AG04450 (cell line): ENCODE data around the gene LTBR. TPM values are rescaled to one million over a fixed set of nuclear protein-coding genes. Genes with fewer than 3 reads are reported as not detected.

Experiments used
- CTCF ChIA-PET: fragments of 300-600, 350-600 bp; formaldehyde crosslinking; extraction: SDS; loops from one replicate; lab custom pipeline; 2022; ENCODE audit warnings: antibody characterized with exemption, inconsistent platforms; lab: Charles Lee
- POLR2A ChIA-PET: fragments of 350-600 bp; formaldehyde crosslinking; extraction: SDS; loops from one replicate; lab custom pipeline; 2021; ENCODE audit warnings: antibody characterized with exemption, inconsistent platforms; lab: Yijun Ruan, JAX
- DNase-seq: peaks from one replicate; pipeline ENCODE4 v3.0.0-alpha.2; 2011; ENCODE audit warnings: low read depth, low spot score
- H3K27ac ChIP-seq: one replicate; pipeline ENCODE4 v1.5.1; 2012; ENCODE audit warnings: low read depth, low read length, control low read depth
- H3K27me3 ChIP-seq: one replicate; pipeline ENCODE4 v1.6.0; 2012; ENCODE audit warnings: low read length; ENCODE audit not compliant: control insufficient read depth, insufficient read depth
- H3K4me3 ChIP-seq: 2 replicates; pipeline ENCODE4 v1.5.1; 2011; ENCODE audit warnings: mild to moderate bottlenecking, low read depth, low read length, control low read depth
- H3K9me3 ChIP-seq: 2 replicates; pipeline ENCODE4 v1.5.1; 2012; ENCODE audit warnings: low read length; ENCODE audit not compliant: control insufficient read depth, insufficient read depth
- polyA plus RNA-seq: library from polyadenylated mRNA; depleted of rRNA; stranded (reverse); fragments of >200 nt; gene quantifications from 2 replicates; pipeline ENCODE4 v1.2.3, GENCODE V29; 2011
- TF ChIP-seq, protein P1 (sequence below): IDR thresholded peaks from 2 replicates; pipeline ENCODE4 v1.5.1; 2011; ENCODE audit warnings: low read depth, low read length, control low read depth, inconsistent platforms

Gene LTBR
- polyA plus RNA-seq, 1 experiment, result 32.1 TPM

DNA sequence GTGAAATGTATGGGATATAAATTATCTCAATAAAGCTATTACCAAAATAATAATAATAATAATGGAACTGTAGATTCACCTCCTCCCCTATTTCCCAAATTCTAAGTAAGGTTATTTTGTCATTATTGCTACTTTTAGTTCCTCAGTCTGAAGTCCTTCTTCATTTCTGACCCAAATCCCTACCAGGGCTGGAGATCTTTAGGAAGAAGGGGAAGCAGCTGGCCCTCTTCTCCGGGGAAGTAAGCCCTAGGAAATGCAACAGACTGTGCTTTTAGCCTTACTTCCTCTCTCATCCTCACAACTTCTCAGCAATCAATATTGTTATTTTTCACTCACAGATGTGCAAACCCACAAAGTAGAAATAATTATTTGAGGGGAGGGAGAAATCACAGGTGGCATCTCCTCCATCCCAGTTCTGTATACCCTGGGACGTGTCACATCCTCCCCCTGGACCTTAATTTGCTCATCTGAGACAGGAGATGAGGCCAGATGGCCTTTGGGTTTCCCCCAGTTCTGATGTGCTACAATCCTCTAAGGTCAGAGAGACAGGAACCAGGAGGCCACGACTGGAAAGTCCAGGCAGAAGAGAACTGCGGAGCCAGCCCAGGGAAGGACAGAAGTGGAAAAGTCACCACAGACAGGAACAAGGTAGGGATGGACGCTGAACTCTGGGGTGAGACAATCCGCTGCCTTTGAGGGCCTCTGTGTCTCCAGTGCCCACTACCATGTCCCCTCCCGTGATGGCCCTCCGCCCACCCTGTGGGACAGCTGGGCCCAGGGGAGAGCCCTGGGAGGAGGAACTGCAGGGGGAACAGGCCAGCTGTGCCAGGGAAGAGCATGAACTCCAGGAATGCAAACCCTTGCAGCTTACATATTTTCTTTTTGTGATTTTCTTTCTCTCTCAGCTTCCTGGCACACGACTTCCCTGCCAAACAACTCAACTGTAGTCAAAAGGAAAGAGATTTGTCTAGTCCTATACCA, 31.5 kb upstream of the LTBR start:
- TF ChIP-seq, protein P1, sequence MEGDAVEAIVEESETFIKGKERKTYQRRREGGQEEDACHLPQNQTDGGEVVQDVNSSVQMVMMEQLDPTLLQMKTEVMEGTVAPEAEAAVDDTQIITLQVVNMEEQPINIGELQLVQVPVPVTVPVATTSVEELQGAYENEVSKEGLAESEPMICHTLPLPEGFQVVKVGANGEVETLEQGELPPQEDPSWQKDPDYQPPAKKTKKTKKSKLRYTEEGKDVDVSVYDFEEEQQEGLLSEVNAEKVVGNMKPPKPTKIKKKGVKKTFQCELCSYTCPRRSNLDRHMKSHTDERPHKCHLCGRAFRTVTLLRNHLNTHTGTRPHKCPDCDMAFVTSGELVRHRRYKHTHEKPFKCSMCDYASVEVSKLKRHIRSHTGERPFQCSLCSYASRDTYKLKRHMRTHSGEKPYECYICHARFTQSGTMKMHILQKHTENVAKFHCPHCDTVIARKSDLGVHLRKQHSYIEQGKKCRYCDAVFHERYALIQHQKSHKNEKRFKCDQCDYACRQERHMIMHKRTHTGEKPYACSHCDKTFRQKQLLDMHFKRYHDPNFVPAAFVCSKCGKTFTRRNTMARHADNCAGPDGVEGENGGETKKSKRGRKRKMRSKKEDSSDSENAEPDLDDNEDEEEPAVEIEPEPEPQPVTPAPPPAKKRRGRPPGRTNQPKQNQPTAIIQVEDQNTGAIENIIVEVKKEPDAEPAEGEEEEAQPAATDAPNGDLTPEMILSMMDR, result no peak
- ChIA-PET CTCF (no interaction called here), POLR2A (interaction anchor here (1.3 kb wide), 1 partner anchor 16 kb away, joined by 4 read pairs; no protein-coding TSS in a partner anchor)
- H3K27me3 ChIP-seq, result peaks cover 8% of the 10 kb centered on the region
- no peak overlapping the region for H3K4me3 ChIP-seq
- H3K27ac ChIP-seq, result peak overlapping the region; percentile 2
- no peaks in the 10 kb centered on the region; the same call in 1 of the 2 replicates for H3K9me3 ChIP-seq
- no peak for DNase-seq

DNA sequence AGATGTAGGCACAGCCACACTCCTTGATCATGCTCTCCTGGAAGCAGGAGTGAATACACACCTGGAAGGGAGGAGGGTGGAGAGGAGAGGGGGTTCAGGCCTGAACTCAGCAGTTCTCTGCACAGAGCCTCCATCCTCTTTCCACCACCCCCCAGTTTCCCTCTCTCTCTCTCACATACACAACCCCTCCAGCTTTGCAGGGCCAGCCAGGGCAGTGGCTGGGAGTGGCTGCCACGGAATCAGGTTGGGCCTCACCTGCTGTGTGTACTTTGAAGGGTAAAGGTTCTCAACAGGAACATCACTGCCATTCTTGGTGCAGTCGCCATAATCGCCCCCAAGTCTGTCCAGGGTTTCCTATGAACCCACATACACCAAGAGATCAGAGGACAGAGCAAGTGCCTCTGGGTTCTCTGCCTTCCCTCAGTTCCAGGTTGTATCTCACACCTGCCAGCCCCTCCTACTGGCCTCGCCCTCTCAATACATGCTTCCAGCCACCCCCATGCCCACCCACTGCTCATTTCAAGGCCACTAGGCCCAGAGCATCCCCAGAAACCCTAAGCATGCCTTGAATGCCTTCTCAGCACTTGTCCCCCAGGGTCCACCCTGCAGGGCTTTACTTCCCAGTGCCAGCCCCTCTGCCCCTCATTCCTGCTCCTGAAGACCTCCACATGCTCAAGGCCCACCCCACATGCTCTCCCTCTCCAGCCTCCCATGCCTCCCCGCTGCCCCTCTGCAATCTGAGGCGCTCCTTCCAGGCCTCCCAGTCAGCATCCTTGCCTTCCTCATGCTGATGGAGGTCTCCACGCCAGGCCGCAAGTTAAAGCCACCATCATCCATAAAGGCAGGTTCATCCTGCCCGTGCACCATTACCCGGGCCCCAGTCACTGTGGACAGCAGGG, 29.2 kb upstream of the LTBR start:
- no peak overlapping the region for H3K27ac ChIP-seq
- TF ChIP-seq, protein P1, result no peak
- ChIA-PET CTCF (no interaction called here), POLR2A (interaction anchor here (0.6 kb wide), 1 partner anchor 133 kb away, joined by 3 read pairs; no protein-coding TSS in a partner anchor)
- no peak for DNase-seq
- H3K27me3 ChIP-seq, result peaks cover 8% of the 10 kb centered on the region
- H3K9me3 ChIP-seq, result no peaks in the 10 kb centered on the region
- no peak overlapping the region for H3K4me3 ChIP-seq

DNA sequence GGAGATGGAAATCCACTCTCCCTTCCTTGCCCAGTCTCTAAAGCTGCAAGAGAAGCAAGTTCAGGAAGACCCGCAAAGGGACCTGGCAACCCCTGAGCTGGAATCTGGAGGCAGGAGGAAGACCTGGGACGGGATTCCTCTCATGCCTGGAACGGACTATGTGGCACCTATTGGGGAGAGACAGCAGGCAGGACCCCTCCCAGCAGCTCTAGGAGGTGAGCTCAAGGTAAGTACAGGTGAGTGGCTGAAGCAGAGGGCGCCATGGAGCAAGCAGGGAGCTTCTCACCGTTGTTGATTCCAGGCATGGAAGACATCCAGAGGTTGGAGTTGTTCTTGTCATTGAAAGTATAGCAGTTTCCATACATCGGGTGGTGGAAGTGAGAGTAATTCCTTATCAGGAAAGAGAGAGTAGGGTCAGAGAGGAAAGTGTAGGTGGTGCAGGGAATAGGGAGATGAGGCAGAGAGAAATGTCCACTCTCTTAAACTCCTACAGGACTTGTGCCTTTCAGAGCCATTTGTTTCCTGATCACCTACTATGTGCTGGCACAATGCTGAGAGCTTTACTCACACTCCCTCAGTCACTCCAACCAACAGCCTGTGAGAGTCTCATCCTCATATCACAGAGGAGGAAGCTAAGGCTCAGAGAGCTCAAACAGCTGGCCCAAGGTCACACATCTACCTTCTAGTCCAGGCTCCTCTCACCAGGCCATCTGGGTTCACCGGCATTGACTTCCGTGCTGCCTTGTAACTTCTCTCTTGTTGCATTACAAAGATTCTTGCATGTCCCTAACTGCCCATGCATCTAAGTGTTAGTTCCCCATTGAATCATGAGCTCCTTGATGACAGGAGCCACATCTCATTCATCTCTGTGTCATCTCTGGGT, 28.2 kb upstream of the LTBR start:
- ChIA-PET CTCF (interaction anchor here (0.6 to 1.2 kb wide), 3 partner anchors 21 to 30 kb away, joined by 3 read pairs; no protein-coding TSS in a partner anchor), POLR2A (interaction anchor here (0.6 kb wide), 1 partner anchor 132 kb away, joined by 3 read pairs; no protein-coding TSS in a partner anchor)
- H3K27me3 ChIP-seq, result peaks cover 8% of the 10 kb centered on the region
- TF ChIP-seq, protein P1, result no peak
- H3K4me3 ChIP-seq, result no peak overlapping the region
- no peak for DNase-seq
- no peaks in the 10 kb centered on the region for H3K9me3 ChIP-seq
- no peak overlapping the region for H3K27ac ChIP-seq

DNA sequence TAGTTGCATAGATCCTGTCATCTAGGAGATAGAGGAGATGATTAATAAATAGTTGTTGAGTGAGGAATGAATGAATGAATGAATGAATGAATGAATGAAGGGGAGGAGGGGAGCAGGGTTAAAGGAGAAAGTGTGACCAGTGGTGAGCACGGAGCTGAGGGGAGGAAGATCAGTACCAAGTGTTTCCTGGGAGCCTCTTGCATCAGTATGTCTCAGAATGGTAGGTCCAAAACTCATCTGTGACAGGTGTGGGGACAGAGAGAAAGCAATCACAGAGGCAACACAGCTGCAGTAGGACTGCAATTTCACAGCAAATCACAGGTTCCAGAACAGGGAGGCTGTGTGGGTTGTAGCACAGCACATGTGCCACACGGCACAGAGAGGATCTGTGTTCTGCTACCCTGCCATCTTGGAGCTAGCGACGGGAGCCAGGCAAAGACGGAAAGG, 27.6 kb upstream of the LTBR start:
- TF ChIP-seq, protein P1, result no peak
- no peak overlapping the region for H3K4me3 ChIP-seq
- ChIA-PET CTCF (interaction anchor here (0.6 to 1.2 kb wide), 3 partner anchors 22 to 31 kb away, joined by 3 read pairs; no protein-coding TSS in a partner anchor), POLR2A (no interaction called here)
- no peak for DNase-seq
- peak overlapping the region; percentile 11 for H3K27ac ChIP-seq
- no peaks in the 10 kb centered on the region for H3K9me3 ChIP-seq
- H3K27me3 ChIP-seq, result peaks cover 8% of the 10 kb centered on the region
